GM21528 (cell line): ENCODE measurements around the gene DUSP12.

Experiments used
- ATAC-seq: cut with Tn5 transposase; IDR thresholded peaks from one replicate; pipeline ENCODE4 v1.9.1; 2021; ENCODE audit warnings: mild to moderate bottlenecking, moderate library complexity; ENCODE audit not compliant: unreplicated experiment, low FRiP score

DUSP12 gene

GRCh38 chr1:161726473-161727255, 22.9 kb upstream of the DUSP12 start:
- peak; percentile 58 for ATAC-seq

GRCh38 chr1:161727256-161727924, 22.2 kb upstream of the DUSP12 start:
- peak; percentile 9 for ATAC-seq

GRCh38 chr1:161728376-161729226, 21.0 kb upstream of the DUSP12 start:
- ATAC-seq, result no peak

GRCh38 chr1:161730050-161730564, 19.5 kb upstream of the DUSP12 start:
- no peak for ATAC-seq

GRCh38 chr1:161731241-161731640, 18.3 kb upstream of the DUSP12 start:
- ATAC-seq, result no peak

- no peak for ATAC-seq
These were observed 17.4 kb upstream of the DUSP12 start for GRCh38 chr1:161731981-161732718.

- ATAC-seq, result no peak
These were observed 16.1 kb upstream of the DUSP12 start for GRCh38 chr1:161733526-161733925.

- no peak for ATAC-seq
These were observed 13.7 kb upstream of the DUSP12 start for GRCh38 chr1:161735837-161736236.

- no peak for ATAC-seq
These were observed 13.1 kb upstream of the DUSP12 start for GRCh38 chr1:161736335-161736969.

GRCh38 chr1:161737625-161738024, 12.0 kb upstream of the DUSP12 start:
- ATAC-seq, result no peak

GRCh38 chr1:161738627-161739287, 10.8 kb upstream of the DUSP12 start:
- ATAC-seq, result peak; percentile 67

- ATAC-seq, result no peak
These were observed 9.6 kb upstream of the DUSP12 start for GRCh38 chr1:161739865-161740566.

GRCh38 chr1:161740921-161741320, 8.7 kb upstream of the DUSP12 start:
- no peak for ATAC-seq

- ATAC-seq, result no peak
These were observed 6.4 kb upstream of the DUSP12 start for GRCh38 chr1:161743231-161743630.

GRCh38 chr1:161747801-161748200, 1.8 kb upstream of the DUSP12 start:
- ATAC-seq, result no peak

GRCh38 chr1:161763522-161764098, 14.0 kb downstream of the DUSP12 start:
- no peak for ATAC-seq

- peak; percentile 66 for ATAC-seq
These were observed 16.8 kb downstream of the DUSP12 start, which contains the start of gene ATF6 for GRCh38 chr1:161766102-161766981. Gene ATF6 (plus strand): TSS chr1:161766320. CDS start chr1:161766361, 41 bp downstream.
